Right hindlimb (tissue), 1 donor: ENCODE data around the gene GALNT2.
A peak's percentile ranks its signal among the peaks of the same experiment; 100 is the strongest.

Source experiments
- DNase-seq: peaks from one replicate; pipeline ENCODE4 v3.0.0-alpha.2; 2018

The GALNT2 gene

DNA sequence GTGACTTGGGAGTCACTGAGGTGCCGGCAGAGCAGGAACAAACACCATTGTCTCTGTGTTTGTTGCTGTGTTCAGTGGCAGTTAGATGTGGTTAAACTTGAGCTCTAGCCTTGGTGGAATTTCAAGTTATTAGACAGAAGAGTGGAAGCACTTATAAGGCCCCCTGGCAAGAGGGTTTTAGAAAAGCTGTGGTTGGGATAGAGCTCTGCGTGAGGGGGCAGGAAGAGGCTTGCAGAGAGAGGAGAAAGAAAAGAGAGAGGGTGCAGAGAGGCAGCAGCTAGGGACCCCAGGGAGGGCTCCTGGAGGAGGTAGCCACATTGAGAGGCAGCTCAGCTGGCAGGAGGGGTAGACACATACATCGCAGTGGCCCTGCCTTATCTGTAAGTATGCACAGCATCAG, 128.2 kb downstream of the GALNT2 start:
- DNase-seq: no peak

DNA sequence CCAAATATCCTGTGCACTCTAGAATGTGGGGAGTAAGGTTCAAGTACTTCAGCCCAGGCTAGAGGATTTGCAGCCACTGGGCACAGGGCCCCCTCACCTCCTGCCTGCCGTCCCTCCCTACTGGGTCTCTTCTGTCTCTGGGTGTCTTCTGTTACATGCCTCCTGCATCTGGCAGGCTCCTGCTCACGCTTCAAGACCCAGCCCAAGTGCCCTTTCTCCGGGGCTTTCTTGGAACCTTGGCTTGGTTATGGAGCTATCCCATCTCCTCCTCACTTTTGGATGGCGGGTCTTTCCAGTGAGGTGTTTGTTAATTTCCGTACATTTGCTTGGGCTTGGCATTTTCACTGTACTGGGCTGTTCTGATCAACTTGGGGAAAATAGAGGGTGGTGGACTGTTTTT, 129.0 kb downstream of the GALNT2 start:
- no peak for DNase-seq

DNA sequence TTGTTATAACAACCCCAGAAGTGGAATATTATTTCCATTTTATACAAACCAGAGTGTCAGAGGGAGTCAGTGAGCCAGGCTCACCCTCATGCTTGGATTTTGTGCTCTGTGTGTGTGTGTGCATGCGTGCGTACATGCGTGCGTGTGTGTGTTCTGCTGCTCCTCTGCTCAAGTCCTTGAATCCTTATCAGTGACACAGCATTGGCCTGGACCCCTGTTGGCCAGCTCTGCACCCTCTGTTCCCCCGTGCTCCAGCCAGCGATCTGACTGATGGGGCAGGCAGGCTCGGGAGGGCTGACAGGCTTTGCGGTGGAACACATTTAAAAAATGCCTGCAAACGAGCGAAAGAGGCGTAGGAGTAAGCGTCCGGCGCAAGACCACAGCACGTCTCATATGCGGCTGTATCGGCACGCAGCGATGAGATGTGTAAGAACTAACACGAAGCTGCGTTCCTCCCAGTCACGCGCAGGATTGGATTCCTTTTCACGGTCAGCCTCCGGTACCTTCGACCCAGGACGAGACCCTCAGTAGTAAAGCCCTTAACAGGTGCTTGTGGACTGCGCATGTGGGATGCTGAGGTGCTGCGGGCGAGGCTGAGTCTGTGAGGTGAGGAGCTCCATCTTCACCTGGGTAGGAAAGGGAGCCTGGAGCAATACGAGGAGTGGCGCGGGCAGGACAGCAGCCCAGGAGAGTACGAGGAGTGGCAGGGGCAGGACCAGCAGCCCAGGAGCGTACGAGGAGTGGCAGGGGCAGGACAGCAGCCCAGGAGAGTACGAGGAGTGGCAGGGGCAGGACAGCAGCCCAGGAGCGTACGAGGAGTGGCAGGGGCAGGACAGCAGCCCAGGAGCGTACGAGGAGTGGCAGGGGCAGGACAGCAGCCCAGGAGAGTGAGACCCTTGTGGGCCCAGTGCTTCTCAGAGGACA, 130.9 kb downstream of the GALNT2 start:
- DNase-seq: no peak

DNA sequence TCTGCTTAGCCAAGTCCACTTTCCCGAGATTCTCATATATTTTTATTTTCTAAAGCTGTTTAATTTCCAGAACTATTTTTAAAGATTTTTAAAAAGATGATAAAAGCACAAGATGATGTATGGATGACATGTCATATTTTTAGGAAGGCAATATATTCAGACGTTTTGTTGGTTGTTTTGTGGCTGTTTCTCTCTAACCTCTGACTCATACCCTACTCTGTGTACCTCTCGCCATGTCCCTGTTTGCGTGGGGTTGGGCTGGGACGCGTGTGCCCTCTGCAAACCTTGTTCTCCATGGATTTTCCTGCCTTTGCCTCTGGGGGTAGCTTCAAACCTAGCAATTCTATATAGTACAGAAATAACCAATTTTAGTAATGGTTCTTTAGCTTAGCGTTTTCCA, 132.0 kb downstream of the GALNT2 start:
- no peak for DNase-seq

DNA sequence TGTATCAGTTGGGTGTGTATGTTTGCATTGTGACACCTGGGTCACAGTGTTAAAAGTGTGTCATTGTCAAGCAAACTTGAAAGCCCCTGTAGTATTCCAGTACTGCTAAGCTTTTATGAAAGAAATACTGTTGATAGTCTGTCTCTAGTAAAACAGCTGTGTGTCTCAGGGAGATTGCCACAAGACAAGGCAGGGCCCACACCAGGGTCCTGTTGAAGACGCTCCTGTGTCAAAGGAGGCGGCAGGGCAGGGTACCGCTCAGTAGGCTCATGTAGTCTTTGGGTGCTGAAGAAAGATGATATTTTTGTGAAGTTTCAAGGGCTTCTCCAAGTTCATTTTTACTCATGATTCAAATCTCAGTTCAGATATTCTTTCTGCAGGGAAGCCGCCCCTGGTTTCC, 132.5 kb downstream of the GALNT2 start:
- DNase-seq: no peak

DNA sequence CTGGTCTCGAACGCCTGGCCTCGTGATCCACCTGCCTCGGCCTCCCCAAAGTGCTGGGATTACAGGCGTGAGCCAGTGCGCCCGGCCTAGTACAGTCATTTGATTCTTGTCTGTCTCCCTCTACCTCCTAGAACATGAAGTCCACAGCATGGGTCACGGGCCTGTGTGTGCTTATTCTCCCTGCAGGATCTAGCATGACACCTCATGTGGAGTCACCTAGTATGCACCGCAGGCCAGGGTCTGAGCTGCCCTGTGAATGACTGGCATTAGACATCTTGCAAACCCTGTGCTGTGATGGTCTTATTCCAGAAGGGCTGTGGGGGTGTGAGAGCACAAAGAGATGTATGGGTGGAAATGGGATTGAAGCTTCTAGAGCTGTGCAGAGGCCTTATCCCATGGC, 133.2 kb downstream of the GALNT2 start:
- no peak for DNase-seq

DNA sequence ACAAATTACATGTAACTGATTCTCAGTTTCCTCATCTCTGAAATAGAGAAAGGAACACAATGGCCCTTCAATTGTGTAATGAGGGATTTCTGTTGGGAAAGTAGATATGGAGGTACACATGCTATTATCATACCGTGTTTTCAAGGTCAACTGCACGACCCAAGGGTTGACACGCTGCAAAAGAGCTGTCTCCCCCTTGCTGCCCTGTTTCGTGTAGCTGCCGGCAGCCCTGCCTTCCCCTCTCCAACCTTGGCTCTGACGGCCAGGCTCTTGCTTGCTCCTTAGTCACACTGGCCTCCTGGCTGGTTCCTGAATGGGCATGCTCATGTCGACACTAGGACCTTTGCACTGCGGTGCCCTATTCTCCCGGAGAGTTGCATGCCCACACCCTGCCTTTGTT, 134.4 kb downstream of the GALNT2 start:
- no peak for DNase-seq

DNA sequence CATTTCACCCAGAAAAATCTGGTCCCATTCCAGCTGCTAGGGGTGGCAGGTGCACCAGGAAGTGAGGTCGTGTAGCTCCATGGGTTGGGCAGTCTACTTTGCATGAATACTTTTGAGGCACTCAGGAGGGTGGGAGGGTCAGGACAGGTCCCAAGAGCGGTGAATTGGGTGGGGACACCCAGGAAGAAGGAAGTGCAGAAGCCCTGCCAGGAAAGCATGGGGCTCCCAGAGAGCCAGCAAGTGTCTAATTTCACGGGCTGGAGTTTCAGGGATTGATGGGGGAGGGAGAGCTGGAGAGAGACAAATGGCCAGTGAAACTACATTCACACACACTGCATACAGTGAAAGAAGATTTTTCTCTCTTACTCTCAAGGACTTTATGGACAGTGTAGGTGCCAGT, 137.8 kb downstream of the GALNT2 start:
- DNase-seq: no peak

DNA sequence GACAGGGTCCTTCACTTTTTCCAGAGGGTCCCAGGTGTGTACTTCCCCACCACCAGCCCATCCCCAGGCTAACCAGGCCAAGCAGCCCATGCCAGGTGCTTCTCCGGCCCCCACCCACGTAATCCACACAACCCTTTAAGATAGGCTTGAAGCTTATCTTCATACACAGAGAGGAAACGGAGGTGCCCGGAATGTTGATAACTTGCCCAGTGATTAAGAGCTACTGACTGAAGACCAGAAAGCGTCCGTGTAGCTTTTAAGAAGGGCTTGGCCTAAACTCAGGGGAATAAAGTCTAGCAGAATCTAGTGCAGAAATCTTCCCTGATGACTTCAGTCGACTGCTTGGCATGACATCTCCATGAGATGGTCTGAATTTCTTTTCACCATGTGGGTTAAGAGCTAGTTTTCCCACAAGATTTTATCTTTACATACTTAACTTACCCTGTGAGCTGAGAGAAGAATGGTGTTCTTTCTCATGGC, 138.7 kb downstream of the GALNT2 start:
- no peak for DNase-seq

DNA sequence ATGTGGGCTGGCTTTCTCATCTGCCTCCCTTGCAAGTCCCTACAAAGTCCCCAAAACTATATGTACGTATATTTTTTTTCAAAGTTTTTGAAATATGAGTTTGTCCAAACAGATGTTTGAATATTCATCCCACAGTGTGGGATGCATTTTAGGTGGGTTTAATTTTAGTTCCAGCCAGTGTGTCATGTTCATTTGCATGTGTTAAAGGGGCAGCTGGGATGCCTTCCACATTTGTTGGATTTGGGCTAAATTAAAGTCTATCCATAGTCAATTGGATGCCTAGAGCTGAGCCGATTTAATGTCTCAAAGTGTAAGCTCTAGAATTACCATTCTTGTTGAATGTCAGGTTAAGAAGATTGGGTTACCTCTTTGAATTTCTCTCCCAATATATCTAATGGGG, 139.2 kb downstream of the GALNT2 start:
- no peak for DNase-seq

DNA sequence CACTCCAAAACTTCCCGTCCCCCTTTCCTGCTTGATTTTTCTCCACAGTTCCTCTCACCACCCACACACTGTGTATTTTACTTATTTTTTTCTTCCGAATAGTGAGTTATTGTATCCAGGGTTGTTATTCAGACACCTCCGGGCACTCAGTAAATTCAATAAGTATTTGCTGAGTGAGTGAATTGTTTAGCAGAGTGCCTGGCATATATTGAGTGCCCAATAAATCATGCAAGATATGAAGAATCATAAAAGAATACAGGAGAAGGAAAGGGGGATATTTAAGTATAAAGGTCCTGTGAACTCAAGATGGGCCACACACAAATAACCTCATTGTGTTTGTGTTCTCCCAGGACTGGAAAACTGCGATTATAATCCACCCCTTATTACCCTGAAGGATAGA, 139.9 kb downstream of the GALNT2 start:
- no peak for DNase-seq

DNA sequence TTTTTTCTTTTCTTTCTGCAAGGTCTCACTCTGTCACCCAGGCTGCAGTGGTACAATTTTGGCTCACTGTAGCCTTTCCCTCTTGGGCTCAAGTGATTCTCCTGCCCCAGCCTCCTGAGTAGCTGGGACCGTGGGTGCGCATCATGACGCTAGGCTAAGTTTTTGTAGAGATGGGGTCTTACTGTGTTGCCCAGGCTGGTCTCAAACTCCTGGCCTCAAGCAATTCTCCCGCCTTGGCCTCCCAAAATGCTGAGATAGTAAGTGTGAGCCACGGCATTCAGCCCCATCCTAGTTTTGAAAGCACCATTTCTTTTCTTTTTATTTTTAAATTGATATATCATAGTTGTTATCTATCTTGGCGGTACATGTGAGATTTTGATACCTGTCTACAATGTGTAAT, 140.6 kb downstream of the GALNT2 start:
- no peak for DNase-seq

DNA sequence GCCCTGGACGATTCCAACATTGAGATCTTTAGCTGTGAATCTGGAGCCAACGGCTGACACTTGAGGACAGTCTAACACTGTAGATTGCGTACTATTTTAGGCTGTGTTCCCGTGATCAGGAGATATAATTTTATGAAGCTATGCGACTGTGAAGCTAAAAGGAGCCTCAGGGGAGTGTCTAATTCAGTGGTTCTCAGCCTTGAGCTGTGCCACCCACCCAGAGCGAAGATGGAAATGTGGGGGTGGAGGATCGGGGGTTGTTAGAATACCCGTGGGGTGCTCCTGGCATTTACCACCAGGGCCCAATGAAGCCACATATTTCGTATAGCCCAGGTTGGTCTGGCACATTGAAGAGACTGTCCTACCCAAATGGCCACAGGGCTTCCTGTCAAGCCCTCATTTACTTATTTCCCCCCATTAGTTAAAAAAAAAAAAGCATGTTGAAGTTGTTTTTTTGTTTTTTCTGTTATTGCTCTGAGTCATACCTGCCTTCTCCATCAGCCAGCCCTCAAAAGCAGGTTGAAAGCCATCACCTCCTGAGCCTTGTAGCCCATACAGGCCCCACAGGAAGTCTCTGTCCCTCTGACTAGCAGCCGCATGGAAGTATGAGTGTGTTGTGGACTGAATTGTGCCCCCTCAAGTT, 141.7 kb downstream of the GALNT2 start:
- no peak for DNase-seq

DNA sequence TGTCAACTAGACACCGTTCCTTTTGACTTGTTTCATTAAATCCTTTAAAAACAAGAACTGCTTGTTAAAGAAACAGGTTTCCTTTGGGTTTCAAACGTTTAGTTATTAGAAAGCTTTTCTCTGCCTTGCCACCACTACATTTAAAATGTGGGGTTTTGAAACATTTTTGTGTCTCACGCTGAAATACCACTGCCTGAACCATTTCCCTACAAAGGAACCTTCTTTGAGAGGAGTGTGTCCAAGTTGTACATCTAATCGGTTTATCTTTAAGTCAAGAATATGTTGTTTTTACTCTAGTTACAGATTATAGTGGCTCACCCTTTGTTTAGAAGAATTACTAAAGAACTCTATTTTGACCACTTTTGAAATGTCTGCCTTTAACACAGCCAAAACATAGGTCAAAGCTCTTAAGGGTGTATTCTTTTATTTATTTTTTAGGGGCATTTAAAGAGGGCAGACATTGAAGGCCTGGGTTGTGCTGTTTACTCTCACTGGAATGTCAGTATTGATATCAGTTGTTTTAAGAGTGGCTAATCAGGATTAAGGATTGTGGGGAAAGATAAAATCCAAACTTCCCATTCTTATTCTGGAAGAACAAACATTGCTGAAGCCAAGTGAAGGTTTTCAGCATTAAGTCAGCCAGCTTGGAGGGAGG, 143.4 kb downstream of the GALNT2 start:
- no peak for DNase-seq

DNA sequence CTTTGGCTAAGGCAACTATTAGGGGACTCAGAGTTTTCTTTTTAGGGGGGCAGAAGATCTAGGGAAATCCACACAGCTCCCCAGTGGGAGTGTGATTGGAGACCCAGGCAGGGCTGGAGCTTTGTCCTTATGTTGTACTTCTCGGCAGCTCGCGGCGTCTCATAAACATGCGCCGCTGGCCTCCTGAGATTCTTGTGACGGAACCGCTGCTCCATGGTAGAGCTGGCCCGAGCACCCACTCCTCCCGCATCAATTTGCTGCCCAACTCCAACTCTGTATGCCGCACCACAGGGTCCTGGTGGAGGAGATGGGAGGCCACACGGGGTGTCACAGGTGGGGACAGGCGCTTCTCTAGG, 143.9 kb downstream of the GALNT2 start:
- no peak for DNase-seq

DNA sequence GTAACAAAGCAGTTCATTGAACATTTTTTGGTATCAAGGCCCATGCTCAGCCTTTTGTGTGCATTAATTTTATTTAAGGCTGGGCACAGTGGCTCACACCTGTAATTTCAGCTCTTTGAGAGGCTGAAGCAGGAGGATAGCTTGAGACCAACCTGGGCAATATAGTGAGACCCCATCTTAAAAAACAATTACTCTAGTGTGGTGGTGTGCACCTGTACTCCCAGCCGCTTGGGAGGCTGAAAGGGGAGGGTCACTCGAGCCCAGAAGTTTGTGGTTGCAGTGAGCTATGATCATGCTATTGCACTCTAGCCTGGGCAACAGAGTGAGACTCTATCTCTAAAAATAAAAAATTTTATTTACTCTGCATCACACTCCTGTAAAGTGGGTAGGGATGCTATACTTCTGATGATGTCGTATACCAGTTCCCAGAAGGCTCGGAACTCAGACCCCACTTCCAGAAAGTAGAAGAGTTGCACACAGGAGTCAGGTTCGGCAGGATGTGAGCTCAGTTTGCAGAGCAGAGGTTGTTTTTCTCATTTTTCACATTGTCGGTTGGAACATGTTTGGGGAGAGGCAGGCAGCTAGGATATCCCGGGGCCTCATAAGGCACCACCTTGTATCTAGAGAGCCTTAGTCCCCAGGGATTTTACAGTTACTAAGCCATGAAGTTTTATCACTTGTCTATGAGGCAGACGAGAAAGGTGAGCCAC, 144.6 kb downstream of the GALNT2 start:
- DNase-seq: no peak

DNA sequence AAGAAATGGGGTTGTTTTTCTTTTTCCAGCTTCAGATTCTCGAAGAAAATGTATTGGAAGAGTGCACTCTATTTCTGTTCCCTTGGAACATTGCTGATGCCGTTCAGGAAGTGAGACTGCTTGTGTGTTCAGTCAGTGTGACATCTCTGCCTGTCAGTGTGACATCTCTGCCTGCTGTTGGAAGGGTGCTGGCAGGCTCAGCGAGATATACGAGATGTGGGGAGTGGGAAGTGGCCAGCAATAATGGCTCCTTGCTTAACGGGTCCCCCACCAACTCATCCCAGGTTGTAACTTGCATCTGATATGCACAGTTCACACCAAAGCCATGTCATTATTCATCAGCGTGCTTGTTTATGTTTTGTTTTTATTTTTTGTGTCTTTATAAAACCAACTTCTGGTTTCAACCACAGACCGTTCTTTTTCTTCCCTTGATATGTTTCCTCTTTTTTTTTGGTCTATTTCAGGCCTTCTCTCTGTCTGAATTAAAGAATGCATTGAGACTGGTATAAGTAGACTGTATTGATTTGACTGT, 145.4 kb downstream of the GALNT2 start:
- DNase-seq: no peak

DNA sequence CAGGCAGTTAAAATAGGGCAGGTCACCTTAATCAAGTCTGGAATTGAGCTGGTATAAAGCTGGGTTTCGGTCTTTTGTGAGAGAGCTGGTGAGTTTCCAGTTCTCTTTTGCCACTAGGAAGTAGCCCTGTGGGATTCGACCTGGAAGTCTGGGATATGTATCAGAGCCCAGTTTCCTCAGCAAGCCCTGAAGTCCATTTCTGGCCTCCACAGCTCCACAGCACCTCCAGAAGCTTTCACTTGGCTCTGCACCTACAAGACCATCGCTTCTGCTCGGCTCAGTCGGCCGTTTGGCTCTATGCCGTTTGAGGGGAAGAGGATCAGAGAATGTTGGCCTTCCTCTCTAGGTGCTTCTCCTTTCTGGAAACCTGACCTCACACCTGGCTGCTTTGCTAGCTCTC, 148.0 kb downstream of the GALNT2 start:
- DNase-seq: peak; percentile 78

DNA sequence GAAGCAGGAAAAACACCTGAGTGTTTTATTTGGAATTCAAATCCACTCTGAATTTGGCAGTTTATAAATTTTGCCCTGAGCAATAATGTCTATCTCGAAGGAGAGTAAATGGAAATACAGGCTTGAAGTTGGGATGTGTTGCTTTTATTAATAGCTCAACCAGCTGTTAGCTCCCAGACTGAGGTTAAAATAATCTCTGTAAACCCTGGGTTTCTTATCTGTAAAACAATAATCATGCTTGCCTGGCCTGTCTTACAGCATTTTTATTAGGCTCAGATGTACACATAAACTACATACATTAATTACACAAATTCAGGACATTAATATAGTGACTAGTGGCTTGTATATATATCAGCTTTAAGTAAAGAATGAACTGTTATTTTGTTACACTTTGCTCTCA, 148.5 kb downstream of the GALNT2 start:
- DNase-seq: no peak

DNA sequence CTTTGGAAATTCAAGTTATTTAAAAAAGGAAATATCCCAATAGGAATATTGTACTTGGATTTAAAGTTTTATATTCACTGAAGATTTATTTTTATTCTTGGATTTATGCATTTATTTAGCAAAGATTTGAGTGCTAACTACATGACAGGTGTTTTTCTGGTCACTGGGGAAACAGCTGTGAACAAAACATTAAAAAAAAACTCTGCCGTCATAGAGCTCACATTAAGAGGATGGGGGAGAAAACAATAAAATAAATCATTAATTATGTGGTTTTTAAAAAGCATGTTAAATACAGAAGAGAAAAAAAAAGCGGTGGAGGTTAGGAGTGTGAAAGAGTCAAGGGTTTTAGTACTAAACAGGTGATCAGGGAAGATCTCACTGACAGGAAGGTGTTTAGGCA, 149.9 kb downstream of the GALNT2 start:
- DNase-seq: no peak

DNA sequence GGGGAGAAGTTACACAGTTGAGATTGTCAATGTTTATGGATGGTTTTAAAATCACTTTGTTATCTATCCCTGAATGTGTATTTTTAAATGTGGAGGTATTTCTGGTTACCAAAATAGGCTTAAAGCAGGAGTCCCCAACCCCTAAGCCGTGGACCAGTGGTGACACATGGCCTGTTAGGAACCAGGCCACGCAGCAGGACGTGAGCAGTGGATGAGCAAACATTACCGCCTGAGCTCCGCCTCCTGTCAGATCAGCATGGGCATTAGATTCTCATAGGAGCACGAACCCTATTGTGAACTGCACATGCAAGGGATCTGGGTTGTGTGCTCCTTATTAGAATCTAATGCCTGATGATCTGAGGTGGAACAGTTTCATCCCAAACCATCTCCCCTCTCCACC, 151.6 kb downstream of the GALNT2 start:
- no peak for DNase-seq

DNA sequence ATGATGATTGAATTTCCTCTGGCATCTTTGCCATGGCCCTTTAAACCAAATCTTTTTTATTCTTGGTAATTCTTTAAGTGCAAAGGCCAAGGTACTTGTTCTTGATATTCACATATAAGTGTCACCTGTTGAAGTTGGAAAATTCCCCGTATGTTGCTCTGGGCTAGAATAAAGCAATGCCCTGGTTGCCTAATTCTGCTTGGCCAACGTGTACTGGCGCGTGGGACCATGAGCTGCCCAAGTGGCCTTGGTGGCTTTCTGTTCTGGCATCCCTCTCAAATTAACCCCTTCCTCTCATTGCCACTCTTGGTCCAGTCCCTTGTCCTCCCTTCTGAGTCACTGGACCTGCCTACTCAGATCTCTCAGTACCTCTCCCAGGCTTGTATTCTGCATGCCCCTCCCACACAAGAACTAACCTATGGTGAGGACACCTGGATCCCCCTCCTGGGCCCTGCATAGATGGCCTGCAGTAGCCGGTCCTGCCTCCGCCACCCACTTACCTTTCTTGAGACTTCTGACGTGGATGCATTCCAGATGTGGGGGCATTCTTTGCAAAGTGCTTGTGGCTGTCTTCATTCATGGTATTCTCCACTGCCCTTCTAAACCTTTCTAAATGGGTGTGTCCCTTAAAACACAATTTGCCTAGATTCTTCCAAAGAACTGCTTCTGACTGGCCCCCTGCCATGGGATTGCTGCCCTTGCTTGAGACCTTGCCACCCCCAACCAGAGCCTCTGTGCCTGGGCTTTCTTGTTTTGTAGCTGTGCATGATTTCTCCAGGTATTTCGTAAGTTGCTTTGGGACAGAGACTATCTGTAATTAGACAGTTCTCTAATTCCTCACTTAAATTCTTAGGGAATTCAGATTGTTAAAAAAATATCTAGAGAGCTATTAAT, 152.4 kb downstream of the GALNT2 start:
- DNase-seq: no peak
